Lung (tissue), 12 donors: ENCODE data around the gene OPA1. TPM values are rescaled to one million over a fixed set of nuclear protein-coding genes. Genes with fewer than 3 reads are reported as not detected.
A peak's percentile ranks its signal among the peaks of the same experiment; 100 is the strongest.

Source experiments
- ATAC-seq: fragments of 200-7000 bp; cut with Tn5 transposase; one replicate; pipeline ENCODE4 v1.9.1; 2020; ENCODE audit warnings: moderate number of reproducible peaks; ENCODE audit not compliant: insufficient read depth, low FRiP score
- DNase-seq, 3 donors: peaks; one replicate each; pipeline ENCODE4 v3.0.0-alpha.2; 2013 to 2017
- H3K27ac ChIP-seq, 2 donors: one replicate each; pipeline ENCODE4 v1.5.1; 2013; ENCODE audit warnings: mild to moderate bottlenecking in 2 of 2, moderate library complexity in 2 of 2, control low read depth in 1 of 2, inconsistent platforms in 1 of 2, low read depth in 1 of 2, low read length in 1 of 2
- H3K27me3 ChIP-seq, 3 donors: one replicate each; pipeline ENCODE4 v1.5.1; 2013; ENCODE audit warnings: low read length in 2 of 3; ENCODE audit not compliant: control insufficient read depth in 3 of 3, insufficient read depth in 3 of 3
- H3K36me3 ChIP-seq, 4 donors: one replicate each; pipeline ENCODE4 v1.5.1; 2013; ENCODE audit warnings: low read length in 4 of 4, mild to moderate bottlenecking in 1 of 4, moderate library complexity in 1 of 4; ENCODE audit not compliant: control insufficient read depth in 4 of 4, insufficient read depth in 4 of 4
- H3K4me1 ChIP-seq, 5 donors: one replicate each; pipeline ENCODE4 v1.5.1; 2013; ENCODE audit warnings: low read length in 5 of 5, mild to moderate bottlenecking in 2 of 5, moderate library complexity in 1 of 5; ENCODE audit not compliant: control insufficient read depth in 5 of 5, insufficient read depth in 5 of 5
- H3K4me3 ChIP-seq: one replicate; pipeline ENCODE4 v1.5.1; 2013; ENCODE audit warnings: mild to moderate bottlenecking, control low read depth, moderate library complexity
- H3K9ac ChIP-seq, 2 donors: one replicate each; pipeline ENCODE4 v1.5.1; 2013; ENCODE audit warnings: low read length in 2 of 2, control low read depth in 1 of 2; ENCODE audit not compliant: insufficient read depth in 1 of 2
- H3K9me3 ChIP-seq, 4 donors: one replicate each; pipeline ENCODE4 v1.5.1; 2013; ENCODE audit warnings: low read length in 3 of 4, mild to moderate bottlenecking in 1 of 4, moderate library complexity in 1 of 4; ENCODE audit not compliant: control insufficient read depth in 4 of 4, insufficient read depth in 3 of 4
- CTCF ChIP-seq: IDR thresholded peaks from 2 replicates; pipeline ENCODE4 v1.5.1; 2012; ENCODE audit warnings: mild to moderate bottlenecking; ENCODE audit errors: control extremely low read depth, extremely low read depth
- WGBS, 2 donors: extraction: QIAGEN DNeasy Blood & Tissue Kit; methylation state at CpG; one replicate each; pipeline ENCODE4 v1.1.7; 2013; 5-methylcytosine and 5-hydroxymethylcytosine counted together
- polyA plus RNA-seq, 2 donors: library from polyadenylated mRNA; stranded (reverse); fragments of 200-250 nt; gene quantifications; one replicate each; pipeline ENCODE4 v1.2.1, GENCODE V29; 2013
- total RNA-seq, 2 donors: library from RNA; depleted of rRNA in 1 of 2; stranded (reverse); fragments of >200 nt in 1 of 2; gene quantifications; one replicate each; pipeline ENCODE4 v1.2.1, GENCODE V29; 2014 to 2021
- donor health status: control.
- donor health status: control.
- donor health status: Bipolar disorder and iron deficiency.
- donor health status: healthy.
- donor health status: DM: yes; HTN: yes; CAD: no.

Gene OPA1
- total and polyA plus RNA-seq, 4 donors: 8.8 to 54.2 (median 29.0) TPM

DNA sequence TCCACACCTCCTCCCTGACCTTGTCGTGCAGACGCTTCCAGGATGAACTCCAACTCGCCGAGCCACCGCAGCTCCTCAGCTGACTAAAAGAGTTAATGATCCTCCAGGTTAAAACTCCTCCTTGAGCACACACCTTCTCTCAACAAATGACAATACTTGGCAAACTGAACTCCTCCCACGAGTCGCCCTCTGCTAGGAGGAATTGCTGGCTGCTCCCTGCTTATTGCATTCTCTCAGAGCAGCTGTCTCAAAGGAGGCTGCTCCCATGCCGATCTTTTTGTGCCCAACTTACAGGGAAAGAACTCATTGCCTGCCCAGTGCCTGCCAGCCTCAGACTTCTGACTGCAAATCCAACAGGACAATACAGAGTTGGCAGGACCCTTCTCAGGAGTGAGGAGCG is 38.2 kb upstream of the OPA1 start, which contains the start of gene ATP13A4:
Gene ATP13A4, minus strand, starts transcription at position 85 of the 400 bp plus-strand sequence. CDS start 96 bp downstream, outside the sequence.
- ATAC-seq (peak; percentile 59), DNase-seq (peak in 2 of 3 donors; percentile 18 to 46)
- Histone ChIP-seq H3K9ac (peak within 1 kb of the TSS; percentile 32 to 46), H3K27ac (peak within 1 kb of the TSS in 1 of 2 donors; percentile 71), H3K27me3 (no peaks in the 10 kb centered on the region), H3K4me3 (peak within 1 kb of the TSS; percentile 32), H3K4me1 (peaks cover 0 to 6% (median 0%) of the 10 kb centered on the region in 5 donors), H3K36me3 (no peaks in the 10 kb centered on the region), H3K9me3 (no peaks in the 10 kb centered on the region)
- 47 to 56% methylated on average over 9 of the region's 9 CpGs for WGBS, 2 donors
- no peak for TF ChIP-seq CTCF

DNA sequence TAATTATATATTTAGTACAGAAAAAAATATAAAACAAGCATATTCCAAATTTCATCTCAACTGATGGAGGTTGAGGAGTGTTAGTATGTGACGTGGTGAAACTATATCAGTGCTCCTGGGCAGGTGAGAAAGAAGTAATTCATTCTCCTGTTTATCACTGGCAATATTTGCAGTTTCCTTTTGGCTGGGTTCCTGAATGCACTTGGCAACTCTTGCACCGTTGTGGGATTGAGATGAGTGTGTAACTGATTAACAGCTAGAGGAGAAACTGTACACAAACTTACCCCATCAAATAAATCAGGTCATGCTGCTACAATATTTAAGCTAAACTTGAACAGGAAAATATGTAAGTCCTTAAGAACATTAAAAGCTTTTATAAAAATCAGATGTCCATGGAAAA is 36.2 kb upstream of the OPA1 start:
- WGBS, 2 donors: 33 to 54% methylated on average over 2 of the region's 2 CpGs
- DNase-seq (peak; percentile 57 to 86 (median 67)), ATAC-seq (no peak)
- Histone ChIP-seq H3K36me3 (no peaks in the 10 kb centered on the region), H3K27ac (no peak overlapping the region), H3K9ac (no peak overlapping the region), H3K9me3 (no peaks in the 10 kb centered on the region), H3K4me3 (no peak overlapping the region), H3K4me1 (peaks cover 0 to 6% (median 0%) of the 10 kb centered on the region in 5 donors), H3K27me3 (no peaks in the 10 kb centered on the region)
- no peak for TF ChIP-seq CTCF

DNA sequence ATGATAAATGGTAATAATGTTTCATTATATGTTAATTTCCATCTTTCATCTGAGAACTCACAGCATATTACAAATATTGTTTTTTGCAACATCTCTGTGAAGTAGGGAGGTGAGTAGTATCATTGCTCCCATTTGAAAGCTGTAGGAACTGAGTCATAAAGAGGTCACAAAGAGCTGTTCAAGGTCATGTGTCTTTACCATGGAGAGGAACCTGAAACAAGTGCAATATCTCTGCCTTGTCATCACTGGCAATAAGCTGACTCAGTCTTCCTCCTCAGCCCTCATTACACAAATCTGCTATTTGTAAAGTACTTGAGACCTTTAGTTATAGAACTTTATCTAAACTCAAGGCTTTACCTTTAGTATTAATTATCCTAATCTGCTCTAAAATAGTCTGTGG is 33.9 kb upstream of the OPA1 start:
- Histone ChIP-seq H3K36me3 (no peaks in the 10 kb centered on the region), H3K27ac (no peak overlapping the region), H3K4me3 (no peak overlapping the region), H3K4me1 (peaks cover 0 to 6% (median 0%) of the 10 kb centered on the region in 5 donors), H3K27me3 (no peaks in the 10 kb centered on the region), H3K9me3 (no peaks in the 10 kb centered on the region), H3K9ac (no peak overlapping the region)
- DNase-seq (no peak), ATAC-seq (no peak)
- no peak for TF ChIP-seq CTCF

GRCh38 chr3:193560091-193560490 is 32.9 kb upstream of the OPA1 start:
- ATAC-seq: no peak
- 95 to 96% methylated on average over 4 of the region's 4 CpGs for WGBS, 2 donors

More at GRCh38 chr3:193560091-193560490, 32.9 kb upstream of the OPA1 start:
- H3K9ac ChIP-seq: no peak overlapping the region
- no peaks in the 10 kb centered on the region for H3K9me3 ChIP-seq
- DNase-seq: no peak
- peaks cover 0 to 6% (median 0%) of the 10 kb centered on the region in 5 donors for H3K4me1 ChIP-seq
- H3K4me3 ChIP-seq: no peak overlapping the region
- no peak overlapping the region for H3K27ac ChIP-seq
- TF ChIP-seq CTCF: no peak
- no peaks in the 10 kb centered on the region for H3K36me3 ChIP-seq
- no peaks in the 10 kb centered on the region for H3K27me3 ChIP-seq
